Liver (tissue), 9 donors: ENCODE results near the gene ADCY4. TPM values are rescaled to one million over a fixed set of nuclear protein-coding genes. Genes with fewer than 3 reads are reported as not detected.

Experiments
- DNase-seq: peaks from one replicate; pipeline ENCODE4 v3.0.0-alpha.2; 2017; ENCODE audit warnings: low spot score
- H3K27ac ChIP-seq, 2 donors: one replicate each; pipeline ENCODE4 v1.7.0; 2013; ENCODE audit warnings: inconsistent platforms in 2 of 2, low read length in 2 of 2, control low read depth in 1 of 2, low read depth in 1 of 2, mild to moderate bottlenecking in 1 of 2
- H3K27me3 ChIP-seq, 4 donors: one replicate each; pipeline versions ENCODE4 v1.6.1 to v1.7.0; 2013; ENCODE audit warnings: low read length in 3 of 4, inconsistent platforms in 1 of 4, mild to moderate bottlenecking in 1 of 4, moderate library complexity in 1 of 4; ENCODE audit not compliant: control insufficient read depth in 4 of 4, insufficient read depth in 4 of 4
- H3K36me3 ChIP-seq, 4 donors: one replicate each; pipeline versions ENCODE4 v1.6.1 to v1.7.0; 2013; ENCODE audit warnings: low read length in 3 of 4, mild to moderate bottlenecking in 3 of 4, low read depth in 1 of 4, moderate library complexity in 1 of 4; ENCODE audit not compliant: control insufficient read depth in 4 of 4, insufficient read depth in 3 of 4
- H3K4me1 ChIP-seq, 4 donors: one replicate each; pipeline versions ENCODE4 v1.6.1 to v1.7.0; 2013; ENCODE audit warnings: low read length in 3 of 4, mild to moderate bottlenecking in 3 of 4, moderate library complexity in 1 of 4; ENCODE audit not compliant: control insufficient read depth in 4 of 4, insufficient read depth in 4 of 4
- H3K4me3 ChIP-seq, 3 donors: one replicate each; pipeline versions ENCODE4 v1.6.1 to v1.7.0; 2013; ENCODE audit warnings: low read length in 3 of 3, control low read depth in 1 of 3, low read depth in 1 of 3, mild to moderate bottlenecking in 1 of 3
- H3K9ac ChIP-seq, 2 donors: one replicate each; pipeline ENCODE4 v1.7.0; 2013; ENCODE audit warnings: low read length in 2 of 2, mild to moderate bottlenecking in 2 of 2, moderate library complexity in 2 of 2, control low read depth in 1 of 2, low read depth in 1 of 2
- H3K9me3 ChIP-seq, 4 donors: one replicate each; pipeline versions ENCODE4 v1.6.1 to v1.7.0; 2013; ENCODE audit warnings: low read length in 3 of 4; ENCODE audit not compliant: control insufficient read depth in 4 of 4
- ATF3 ChIP-seq: IDR thresholded peaks from 2 replicates; pipeline ENCODE4 v1.6.1; 2016; ENCODE audit warnings: antibody characterized with exemption
- CTCF ChIP-seq: fragments of 150-350 bp; IDR thresholded peaks from 2 replicates; pipeline ENCODE4 v1.5.1; 2017; ENCODE audit warnings: improper control_type of control experiment, low read depth, low read length; ENCODE audit not compliant: missing input control
- EGR1 ChIP-seq, 2 donors: IDR thresholded peaks; 2 replicates each; pipeline ENCODE4 v1.6.1; 2016 to 2018; ENCODE audit warnings: antibody characterized with exemption in 2 of 2, low read depth in 2 of 2
- FOXA2 ChIP-seq: IDR thresholded peaks from 2 replicates; pipeline ENCODE4 v1.6.1; 2016; ENCODE audit warnings: antibody characterized with exemption
- GABPA ChIP-seq, 2 donors: IDR thresholded peaks in 1 of 2; conservative IDR thresholded peaks in 1 of 2; 2 replicates each; pipeline ENCODE4 v1.6.1; 2016; ENCODE audit warnings: antibody characterized with exemption in 2 of 2, mild to moderate bottlenecking in 1 of 2, moderate library complexity in 1 of 2
- HNF4A ChIP-seq, 2 donors: conservative IDR thresholded peaks; 2 replicates each; pipeline ENCODE4 v1.6.1; 2016; ENCODE audit warnings: antibody characterized with exemption in 2 of 2, mild to moderate bottlenecking in 2 of 2
- HNF4G ChIP-seq: IDR thresholded peaks from 2 replicates; pipeline ENCODE4 v1.6.1; 2016; ENCODE audit warnings: antibody characterized with exemption
- JUND ChIP-seq, 2 donors: IDR thresholded peaks; 2 replicates each; pipeline ENCODE4 v1.6.1; 2016; ENCODE audit warnings: antibody characterized with exemption in 2 of 2
- NR2F2 ChIP-seq: IDR thresholded peaks from 2 replicates; pipeline ENCODE4 v1.6.1; 2016; ENCODE audit warnings: antibody characterized with exemption
- RAD21 ChIP-seq, 2 donors: IDR thresholded peaks; 2 replicates each; pipeline ENCODE4 v1.6.1; 2016; ENCODE audit warnings: antibody characterized with exemption in 2 of 2, mild to moderate bottlenecking in 2 of 2
- REST ChIP-seq: IDR thresholded peaks from 2 replicates; pipeline ENCODE4 v1.6.1; 2016; ENCODE audit warnings: antibody characterized with exemption, mild to moderate bottlenecking
- RXRA ChIP-seq, 2 donors: IDR thresholded peaks; 2 replicates each; pipeline ENCODE4 v1.6.1; 2017 to 2018; ENCODE audit warnings: antibody characterized with exemption in 2 of 2, mild to moderate bottlenecking in 1 of 2
- SP1 ChIP-seq: IDR thresholded peaks from 2 replicates; pipeline ENCODE4 v1.6.1; 2018; ENCODE audit warnings: antibody characterized with exemption, mild to moderate bottlenecking
- TAF1 ChIP-seq: conservative IDR thresholded peaks from 2 replicates; pipeline ENCODE4 v1.6.1; 2016; ENCODE audit warnings: antibody characterized with exemption, mild to moderate bottlenecking
- YY1 ChIP-seq: IDR thresholded peaks from 2 replicates; pipeline ENCODE4 v1.6.1; 2016; ENCODE audit warnings: antibody characterized with exemption, mild to moderate bottlenecking
- WGBS: extraction: QIAGEN DNeasy Blood & Tissue Kit; methylation state at CpG from one replicate; pipeline ENCODE4 v1.1.7; 2013; 5-methylcytosine and 5-hydroxymethylcytosine counted together
- polyA plus RNA-seq, 2 donors: library from polyadenylated mRNA; stranded (reverse) in 1 of 2; unstranded in 1 of 2; fragments of 200-250 nt in 1 of 2; fragments of >200 nt in 1 of 2; fragmentation: Nextera tagmentation in 1 of 2; extraction: Ambion mirVana in 1 of 2; gene quantifications; one replicate each; pipeline versions ENCODE4 v1.2.1 to v1.2.3, GENCODE V29; 2013 to 2015
- total RNA-seq, 2 donors: library from RNA; depleted of rRNA; stranded (reverse); fragments of >200 nt; gene quantifications; one replicate each; pipeline ENCODE4 v1.2.3, GENCODE V29; 2014
- TF ChIP-seq, protein P1 (sequence below): IDR thresholded peaks from 2 replicates; pipeline ENCODE4 v1.6.1; 2016; ENCODE audit warnings: antibody characterized with exemption
- donor health status: healthy.
- donor health status: healthy.
- donor health status: healthy.
- donor health status: healthy.
- donor health status: healthy.

The ADCY4 gene
- total and polyA plus RNA-seq, 4 donors = 2.2 to 7.2 (median 4.0) TPM

- H3K9ac ChIP-seq = no peak overlapping the region
- TF ChIP-seq ATF3 = no peak
- TF ChIP-seq, protein P1, sequence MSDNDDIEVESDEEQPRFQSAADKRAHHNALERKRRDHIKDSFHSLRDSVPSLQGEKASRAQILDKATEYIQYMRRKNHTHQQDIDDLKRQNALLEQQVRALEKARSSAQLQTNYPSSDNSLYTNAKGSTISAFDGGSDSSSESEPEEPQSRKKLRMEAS = no peak
- TF ChIP-seq JUND (IDR thresholded peaks at IDR 0.05) = no peak
- TF ChIP-seq HNF4A (conservative IDR thresholded peaks at IDR 0.05) = no peak
- 90% methylated on average over 5 of the region's 5 CpGs for WGBS
- no peak for DNase-seq
- H3K27me3 ChIP-seq = peaks cover 0 to 5% (median 0%) of the 10 kb centered on the region in 4 donors
- H3K36me3 ChIP-seq = no peaks in the 10 kb centered on the region
- H3K27ac ChIP-seq = no peak overlapping the region
- H3K9me3 ChIP-seq = no peaks in the 10 kb centered on the region
- peaks cover 0 to 5% (median 1%) of the 10 kb centered on the region in 4 donors for H3K4me1 ChIP-seq
- H3K4me3 ChIP-seq = no peak overlapping the region
Measured at GRCh38 chr14:24363401-24363800, 28.5 kb upstream of the ADCY4 start.

DNA sequence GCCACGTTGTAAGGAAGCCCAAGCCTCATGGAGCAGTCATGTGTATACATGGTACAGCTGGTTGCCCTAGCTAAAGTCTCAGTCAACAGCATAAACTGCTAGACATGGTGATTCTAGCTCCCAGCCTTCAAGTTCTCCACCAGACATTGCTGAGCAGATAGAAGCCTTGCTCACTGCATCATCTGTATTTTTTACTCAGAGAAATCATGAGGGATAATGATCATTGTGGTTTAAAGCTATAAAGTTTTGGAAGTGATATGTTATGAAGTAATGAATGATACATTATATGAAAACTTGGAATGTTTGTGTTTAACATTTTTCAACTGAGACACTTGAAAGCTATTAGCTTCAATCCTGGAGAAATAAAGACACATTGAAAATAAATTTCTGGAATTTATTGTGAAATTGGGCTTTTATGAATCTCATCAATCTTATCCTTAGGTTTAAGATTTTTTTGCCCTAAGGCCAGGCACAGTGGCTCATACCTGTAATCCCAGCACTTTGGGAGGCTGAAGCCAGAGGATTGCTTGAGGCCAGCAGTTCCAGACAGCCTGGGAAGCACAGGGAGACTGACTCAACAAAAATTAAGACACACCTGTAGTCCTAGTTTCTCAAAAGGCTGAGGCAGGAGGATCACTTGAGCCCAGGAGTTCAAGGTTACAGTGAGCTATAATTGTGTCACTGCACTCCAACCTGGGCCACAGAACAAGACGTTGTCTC lies 27.5 kb upstream of the ADCY4 start:
- H3K4me1 ChIP-seq = peaks cover 0 to 3% (median under 1%) of the 10 kb centered on the region in 4 donors
- H3K36me3 ChIP-seq = no peaks in the 10 kb centered on the region
- WGBS = 43% methylated on average over 2 of the region's 2 CpGs
- H3K4me3 ChIP-seq = no peak overlapping the region
- no peak for DNase-seq
- no peak overlapping the region for H3K27ac ChIP-seq
- H3K9me3 ChIP-seq = no peaks in the 10 kb centered on the region
- no peak for TF ChIP-seq RXRA (IDR thresholded peaks at IDR 0.05)
- TF ChIP-seq HNF4G = no peak
- TF ChIP-seq FOXA2 = no peak
- TF ChIP-seq JUND (IDR thresholded peaks at IDR 0.05) = no peak
- H3K27me3 ChIP-seq = peaks cover 0 to 1% (median 0%) of the 10 kb centered on the region in 4 donors
- H3K9ac ChIP-seq = no peak overlapping the region

- no peaks in the 10 kb centered on the region for H3K9me3 ChIP-seq
- no peak overlapping the region for H3K4me3 ChIP-seq
- no peak overlapping the region for H3K27ac ChIP-seq
- TF ChIP-seq TAF1 (no peak), GABPA (IDR thresholded peaks at IDR 0.05 in 1 of 2, conservative IDR thresholded peaks at IDR 0.05 in 1 of 2) (no peak), NR2F2 (no peak), HNF4G (no peak), EGR1 (IDR thresholded peaks at IDR 0.05; ENCODE audit: low read depth in 2 of 2) (no peak), SP1 (no peak), HNF4A (conservative IDR thresholded peaks at IDR 0.05) (no peak), FOXA2 (no peak), CTCF (no peak), JUND (IDR thresholded peaks at IDR 0.05) (no peak), YY1 (no peak), ATF3 (no peak), REST (no peak), RXRA (IDR thresholded peaks at IDR 0.05) (no peak), RAD21 (IDR thresholded peaks at IDR 0.05) (no peak)
- TF ChIP-seq, protein P1 = no peak
- H3K4me1 ChIP-seq = peaks cover 0 to 3% (median under 1%) of the 10 kb centered on the region in 4 donors
- H3K9ac ChIP-seq = no peak overlapping the region
- WGBS = 88% methylated on average over 2 of the region's 2 CpGs
- DNase-seq = no peak
- no peaks in the 10 kb centered on the region for H3K27me3 ChIP-seq
- no peaks in the 10 kb centered on the region for H3K36me3 ChIP-seq
Measured at GRCh38 chr14:24361326-24361725, 26.5 kb upstream of the ADCY4 start.
